Activated CD4-positive, alpha-beta memory T cell treated with anti-CD3 and anti-CD28 coated beads, Interleukin-2, amount 10 ng/mL, durations not matched to agents 7 days and 5 days (primary cell): ENCODE measurements around the gene DCLRE1C. TPM values are rescaled to one million over a fixed set of nuclear protein-coding genes. Genes with fewer than 3 reads are reported as not detected.
"Not testable (repeated sequence)": the region's sequence is repeated elsewhere in the genome, so short reads cannot be mapped to it uniquely, and the experiment has no call there.

Experiments used
- CTCF ChIA-PET: fragments of 350-600 bp; sonication (Branson Sonifier 250); formaldehyde crosslinking; loops from one replicate; lab custom pipeline; 2021; ENCODE audit warnings: antibody characterized with exemption, inconsistent platforms; lab: Charles Lee
- POLR2A ChIA-PET: fragments of 350-600 bp; sonication (Branson Sonifier 250); formaldehyde crosslinking; loops from one replicate; lab custom pipeline; 2021; ENCODE audit warnings: antibody characterized with exemption; lab: Charles Lee
- DNase-seq: peaks from one replicate; pipeline ENCODE4 v3.0.0-alpha.2; 2020
- H3K27ac Mint-ChIP-seq: one replicate; pipeline ENCODE4 v1.8.0; 2021; ENCODE audit warnings: mild to moderate bottlenecking, mixed read lengths
- H3K27me3 Mint-ChIP-seq: one replicate; pipeline ENCODE4 v1.8.0; 2021; ENCODE audit warnings: mixed read lengths
- H3K36me3 Mint-ChIP-seq: one replicate; pipeline ENCODE4 v1.8.0; 2021; ENCODE audit warnings: low read depth, mixed read lengths
- H3K4me1 Mint-ChIP-seq: one replicate; pipeline ENCODE4 v1.8.0; 2021; ENCODE audit warnings: mixed read lengths
- H3K4me3 Mint-ChIP-seq: one replicate; pipeline ENCODE4 v1.8.0; 2021; ENCODE audit warnings: mild to moderate bottlenecking, mixed read lengths
- H3K9me3 Mint-ChIP-seq: one replicate; pipeline ENCODE4 v1.8.0; 2021; ENCODE audit warnings: mixed read lengths
- total RNA-seq, 2 experiments: library from RNA; stranded (reverse); gene quantifications; one replicate each; pipeline ENCODE4 v1.2.3, GENCODE V29; 2021

DCLRE1C gene
- total RNA-seq, 2 experiments from 2014 or later, result 36.8 to 40.4 TPM

DNA sequence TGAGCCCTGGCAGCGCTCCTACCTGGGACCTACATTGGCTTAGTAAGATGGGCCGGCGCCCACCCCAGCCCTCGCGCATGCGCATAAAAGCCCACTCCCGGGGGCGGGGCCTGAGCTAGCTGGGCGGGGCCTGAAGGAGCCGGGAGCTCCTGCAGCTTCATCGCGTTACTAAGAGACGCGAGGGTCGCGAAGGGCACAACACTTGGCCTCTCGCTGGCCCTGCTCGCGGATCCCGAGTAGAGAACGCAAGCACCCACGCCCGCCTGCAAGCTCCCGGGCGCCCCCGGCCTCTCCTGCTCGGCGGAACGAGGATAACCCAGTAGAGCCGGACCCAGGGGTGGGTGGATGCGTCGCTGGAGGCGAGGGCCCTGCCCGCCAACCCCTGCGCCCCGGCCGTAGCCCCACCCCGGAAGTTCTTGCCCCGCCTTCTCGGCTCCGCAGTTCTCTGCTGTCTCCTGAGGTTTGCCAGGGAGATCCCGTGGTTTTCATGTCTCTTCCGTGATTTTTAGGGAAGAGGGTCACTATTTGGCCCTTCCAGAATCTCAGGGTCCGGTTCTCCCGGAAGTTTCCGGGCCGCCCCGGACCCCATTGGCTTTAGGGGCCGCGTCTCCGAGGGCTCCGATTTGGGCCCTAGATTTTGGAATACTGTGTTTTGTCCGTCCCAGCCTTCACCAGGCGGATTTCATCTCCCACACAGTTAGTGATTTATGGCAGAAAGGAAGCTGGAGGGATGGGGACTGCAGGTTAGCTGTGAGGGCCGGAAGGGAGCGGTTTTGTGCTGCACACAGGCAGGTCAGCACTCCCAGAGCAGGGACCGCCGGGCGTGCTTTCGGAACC, 5.5 kb upstream of the DCLRE1C start, which contains the start of gene MEIG1:
TSS of gene MEIG1 (plus strand) at position 168 of the 837 bp plus-strand sequence. CDS start 7,081 bp downstream, outside the sequence.
- H3K9me3 Mint-ChIP-seq, result no peaks in the 10 kb centered on the region
- peak; percentile 92 for DNase-seq
- peaks cover 5% of the 10 kb centered on the region for H3K36me3 Mint-ChIP-seq
- peak within 1 kb of the TSS; percentile 96 for H3K27ac Mint-ChIP-seq
- POLR2A ChIA-PET, result interaction anchor here (0.6 to 3.6 kb wide), 15 partner anchors 10 to 416 kb away, joined by 3 to 30 read pairs (median 5); partner anchors contain the start of genes CDNF, HSPA14, MSANTD7 and RPP38
- CTCF ChIA-PET, result interaction anchor here (0.6 to 2.0 kb wide), 9 partner anchors 10 to 1173 kb away, joined by 3 to 7 read pairs (median 3); partner anchors contain the start of genes FAM171A1, HSPA14 and MSANTD7
- H3K4me3 Mint-ChIP-seq, result peak within 1 kb of the TSS; percentile 88
- no peaks in the 10 kb centered on the region for H3K27me3 Mint-ChIP-seq
- H3K4me1 Mint-ChIP-seq, result peaks cover 42% of the 10 kb centered on the region

DNA sequence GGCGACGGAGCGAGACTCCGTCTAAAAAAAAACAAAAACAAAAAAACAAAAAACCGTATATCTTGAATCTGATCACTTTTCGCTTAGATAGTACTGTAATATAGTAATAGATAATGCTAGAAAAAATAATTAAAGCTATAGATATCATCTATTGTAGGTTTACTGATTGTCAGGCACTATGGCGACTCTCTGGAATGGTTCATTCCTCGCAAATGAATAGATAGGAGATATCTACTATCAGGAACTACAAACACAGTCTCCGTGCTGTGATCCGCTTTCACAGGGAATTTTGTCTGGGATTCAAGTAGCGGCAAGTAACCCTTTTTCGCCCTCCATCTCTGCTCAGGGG, 5.0 kb upstream of the DCLRE1C start:
- H3K9me3 Mint-ChIP-seq, result no peaks in the 10 kb centered on the region
- H3K4me3 Mint-ChIP-seq, result peak overlapping the region; percentile 88
- DNase-seq, result no peak
- peak overlapping the region; percentile 96 for H3K27ac Mint-ChIP-seq
- H3K36me3 Mint-ChIP-seq, result peaks cover 6% of the 10 kb centered on the region
- peaks cover 44% of the 10 kb centered on the region for H3K4me1 Mint-ChIP-seq
- POLR2A ChIA-PET, result interaction anchor here (0.6 to 3.6 kb wide), 12 partner anchors 9 to 415 kb away, joined by 3 to 30 read pairs (median 4); partner anchors contain the start of genes CDNF, HSPA14, MSANTD7 and RPP38
- CTCF ChIA-PET, result interaction anchor here (0.6 to 2.0 kb wide), 7 partner anchors 10 to 209 kb away, joined by 3 to 7 read pairs (median 3); partner anchors contain the start of genes HSPA14 and MSANTD7
- H3K27me3 Mint-ChIP-seq, result no peaks in the 10 kb centered on the region

DNA sequence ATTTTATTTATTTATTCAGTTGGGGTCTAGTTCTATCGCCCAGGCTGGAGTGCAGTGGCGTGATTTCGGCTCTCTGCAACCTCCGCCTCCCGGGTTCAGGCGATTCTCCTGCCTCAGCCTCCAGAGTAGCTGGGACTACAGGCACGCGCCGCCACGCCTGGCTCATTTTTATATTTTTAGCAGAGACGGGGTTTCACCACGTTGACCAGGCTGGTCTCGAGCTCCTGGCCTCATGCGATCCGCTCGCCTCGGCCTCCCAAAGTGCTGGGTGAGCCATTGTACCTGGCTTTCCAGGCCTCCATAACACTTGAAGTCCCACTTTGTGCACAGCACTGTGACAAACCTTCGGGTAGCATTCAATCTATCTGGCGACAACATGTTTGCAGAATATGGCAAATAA, 1.0 kb upstream of the DCLRE1C start:
- peak overlapping the region; percentile 87 for H3K4me3 Mint-ChIP-seq
- peak overlapping the region; percentile 93 for H3K27ac Mint-ChIP-seq
- POLR2A ChIA-PET, result interaction anchor here (0.9 to 3.2 kb wide), 10 partner anchors 14 to 371 kb away, joined by 3 to 33 read pairs (median 10); partner anchors contain the start of genes CDNF, HSPA14, MSANTD7 and NMT2
- CTCF ChIA-PET, result interaction anchor here (0.7 to 1.4 kb wide), 3 partner anchors 10 to 402 kb away, joined by 3 read pairs; no protein-coding TSS in a partner anchor
- H3K27me3 Mint-ChIP-seq, result no peaks in the 10 kb centered on the region
- peaks cover 58% of the 10 kb centered on the region for H3K4me1 Mint-ChIP-seq
- peaks cover 34% of the 10 kb centered on the region for H3K36me3 Mint-ChIP-seq
- DNase-seq, result no peak
- H3K9me3 Mint-ChIP-seq, result no peaks in the 10 kb centered on the region

GRCh38 chr10:14953424-14954000, 384 bp downstream of the DCLRE1C start:
- Mint-ChIP-seq H3K27ac (peak overlapping the region; percentile 93), H3K4me1 (peaks cover 62% of the 10 kb centered on the region), H3K9me3 (no peaks in the 10 kb centered on the region), H3K4me3 (peak overlapping the region; percentile 87), H3K36me3 (peaks cover 48% of the 10 kb centered on the region), H3K27me3 (no peaks in the 10 kb centered on the region)
- peak; percentile 37 for DNase-seq
- ChIA-PET CTCF (interaction anchor here (1.0 to 1.8 kb wide), 8 partner anchors 11 to 215 kb away, joined by 3 to 8 read pairs (median 6); partner anchors contain the start of genes CDNF, HSPA14, MSANTD7 and NMT2), POLR2A (interaction anchor here (0.7 to 3.2 kb wide), 30 partner anchors 9 to 768 kb away, joined by 3 to 33 read pairs (median 4); partner anchors contain the start of genes CDNF, FAM171A1, HSPA14 and MSANTD7)

- CTCF ChIA-PET, result interaction anchor here (1.0 to 1.8 kb wide), 7 partner anchors 19 to 216 kb away, joined by 3 to 8 read pairs (median 6); partner anchors contain the start of genes CDNF, HSPA14, MSANTD7 and NMT2
- POLR2A ChIA-PET, result interaction anchor here (0.7 to 3.2 kb wide), 24 partner anchors 9 to 768 kb away, joined by 3 to 33 read pairs (median 4); partner anchors contain the start of genes CDNF, FAM171A1, HSPA14 and MSANTD7
Observed at GRCh38 chr10:14952851-14953423, 959 bp downstream of the DCLRE1C start.

DNA sequence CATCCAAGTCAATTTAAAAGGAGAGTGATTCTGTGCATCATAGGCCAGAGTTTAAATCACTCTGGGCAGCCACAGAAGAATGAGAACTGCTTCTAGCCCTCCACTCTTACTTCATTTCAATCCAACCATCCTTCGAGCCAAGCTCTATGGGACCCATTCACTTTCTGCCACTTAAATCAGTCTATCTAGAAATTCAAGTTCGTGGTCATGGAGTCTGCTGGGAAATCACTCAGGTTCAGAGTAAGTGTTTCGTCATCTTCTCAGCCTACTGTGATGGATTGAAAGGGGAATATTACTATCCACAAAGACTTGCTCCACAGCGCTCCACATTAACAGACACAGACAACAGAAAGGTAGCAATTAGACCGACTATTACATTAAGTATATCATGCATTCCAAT, 4.6 kb downstream of the DCLRE1C start:
- H3K36me3 Mint-ChIP-seq, result peaks cover 77% of the 10 kb centered on the region
- no peaks in the 10 kb centered on the region for H3K27me3 Mint-ChIP-seq
- no peaks in the 10 kb centered on the region for H3K9me3 Mint-ChIP-seq
- POLR2A ChIA-PET, result interaction anchor here (1.0 to 2.1 kb wide), 2 partner anchors 10 to 71 kb away, joined by 4 to 6 read pairs; partner anchors contain the start of genes MEIG1 and SUV39H2
- no peak overlapping the region for H3K4me3 Mint-ChIP-seq
- no peak overlapping the region for H3K27ac Mint-ChIP-seq
- peaks cover 46% of the 10 kb centered on the region for H3K4me1 Mint-ChIP-seq
- CTCF ChIA-PET, result interaction anchor here (1.1 kb wide), 1 partner anchor 156 kb away, joined by 3 read pairs; no protein-coding TSS in a partner anchor
- DNase-seq, result no peak

More at GRCh38 chr10:14952851-14953423, 959 bp downstream of the DCLRE1C start:
- peaks cover 54% of the 10 kb centered on the region for H3K36me3 Mint-ChIP-seq
- H3K9me3 Mint-ChIP-seq, result no peaks in the 10 kb centered on the region
- H3K4me1 Mint-ChIP-seq, result peaks cover 61% of the 10 kb centered on the region
- H3K27me3 Mint-ChIP-seq, result no peaks in the 10 kb centered on the region
- H3K27ac Mint-ChIP-seq, result peak overlapping the region; percentile 93
- no peak for DNase-seq
- H3K4me3 Mint-ChIP-seq, result peak overlapping the region; percentile 87

GRCh38 chr10:14947268-14947667, 6.6 kb downstream of the DCLRE1C start:
- no peak for DNase-seq
- H3K27me3 Mint-ChIP-seq, result no peaks in the 10 kb centered on the region
- H3K36me3 Mint-ChIP-seq, result peaks cover 80% of the 10 kb centered on the region
- H3K27ac Mint-ChIP-seq, result no peak overlapping the region
- H3K4me3 Mint-ChIP-seq, result no peak overlapping the region
- no peaks in the 10 kb centered on the region for H3K9me3 Mint-ChIP-seq
- ChIA-PET POLR2A (interaction anchor here (1.3 kb wide), 1 partner anchor 69 kb away, joined by 3 read pairs; the partner anchor contains the start of gene SUV39H2), CTCF (interaction anchor here (1.3 kb wide), 1 partner anchor 25 kb away, joined by 4 read pairs; no protein-coding TSS in a partner anchor)
- peaks cover 42% of the 10 kb centered on the region for H3K4me1 Mint-ChIP-seq

GRCh38 chr10:14945108-14945507, 8.8 kb downstream of the DCLRE1C start:
- POLR2A ChIA-PET, result no interaction called here
- peaks cover 69% of the 10 kb centered on the region for H3K36me3 Mint-ChIP-seq
- no peaks in the 10 kb centered on the region for H3K27me3 Mint-ChIP-seq
- peaks cover 30% of the 10 kb centered on the region for H3K4me1 Mint-ChIP-seq
- no peaks in the 10 kb centered on the region for H3K9me3 Mint-ChIP-seq
- no peak for DNase-seq
- H3K4me3 Mint-ChIP-seq, result no peak overlapping the region
- CTCF ChIA-PET, result no interaction called here
- H3K27ac Mint-ChIP-seq, result no peak overlapping the region

DNA sequence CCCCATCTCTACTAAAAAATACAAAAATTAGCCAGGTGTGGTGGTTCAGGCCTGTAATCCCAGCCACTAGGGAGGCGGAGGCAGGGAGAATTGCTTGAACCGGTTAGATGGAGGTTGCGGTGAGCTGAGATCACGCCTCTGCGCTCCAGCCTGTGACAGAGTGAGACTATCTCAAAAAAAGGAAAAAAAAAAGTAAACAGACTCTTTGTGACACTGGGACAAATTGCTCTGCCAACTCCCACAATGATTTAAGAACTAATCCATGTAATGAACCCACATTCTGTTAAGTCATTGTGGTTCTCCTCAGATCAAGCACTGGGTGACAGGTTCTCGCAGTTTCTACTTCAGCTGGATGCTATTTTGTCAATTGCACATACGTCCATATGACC, 11.0 kb downstream of the DCLRE1C start:
- Mint-ChIP-seq H3K36me3 (peaks cover 57% of the 10 kb centered on the region), H3K4me1 (peaks cover 37% of the 10 kb centered on the region)
- H3K9me3 Mint-ChIP-seq, H3K27ac Mint-ChIP-seq, DNase-seq, CTCF ChIA-PET, H3K4me3 Mint-ChIP-seq, H3K27me3 Mint-ChIP-seq: not testable (repeated sequence)
- POLR2A ChIA-PET, result interaction anchor here (1.1 kb wide), 1 partner anchor 10 kb away, joined by 3 read pairs; no protein-coding TSS in a partner anchor

DNA sequence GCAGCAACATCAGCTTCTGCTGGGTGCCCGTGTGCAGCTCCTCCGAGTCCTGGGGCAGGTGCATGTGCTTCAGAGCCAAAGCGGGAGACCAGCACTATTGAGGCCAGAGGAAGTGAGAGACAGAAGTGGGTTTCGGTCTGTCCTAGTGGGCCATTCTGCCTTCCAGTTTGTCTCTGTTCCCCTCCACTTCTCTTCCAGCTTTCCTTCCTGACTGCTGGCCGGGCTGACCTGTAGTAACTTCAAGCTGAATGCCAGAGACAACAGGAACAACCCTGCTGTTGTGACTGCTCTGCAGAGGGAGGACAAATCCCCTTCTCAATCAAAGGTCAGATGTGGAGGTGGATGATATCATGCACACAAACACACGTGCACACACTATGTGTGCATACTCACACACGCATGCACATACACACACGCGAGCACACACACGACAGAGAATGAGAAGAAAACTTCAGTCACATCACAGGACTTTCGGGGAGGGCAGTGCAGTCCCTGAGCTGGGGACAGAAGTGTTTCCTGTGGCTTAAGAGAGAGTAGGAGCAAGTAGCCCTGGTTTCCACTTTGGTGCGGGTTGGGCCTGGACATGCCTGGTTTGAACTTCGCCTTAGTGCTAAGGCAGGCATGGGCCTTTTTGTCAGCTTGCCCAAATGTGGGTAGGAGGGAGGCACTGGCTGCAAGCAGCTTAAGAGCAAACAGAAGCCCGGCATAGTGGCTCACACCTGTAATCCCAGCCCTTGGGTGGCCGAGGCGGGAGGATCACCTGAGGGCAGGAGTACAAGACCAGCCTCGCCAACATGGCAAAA, 11.5 kb downstream of the DCLRE1C start:
- H3K9me3 Mint-ChIP-seq, CTCF ChIA-PET, H3K4me3 Mint-ChIP-seq, DNase-seq, H3K27me3 Mint-ChIP-seq: not testable (repeated sequence)
- Mint-ChIP-seq H3K4me1 (peaks cover 37% of the 10 kb centered on the region), H3K36me3 (peaks cover 55% of the 10 kb centered on the region), H3K27ac (peak overlapping the region; percentile 49)
- POLR2A ChIA-PET, result interaction anchor here (1.1 kb wide), 1 partner anchor 10 kb away, joined by 3 read pairs; no protein-coding TSS in a partner anchor

GRCh38 chr10:14938971-14939370, 14.9 kb downstream of the DCLRE1C start:
- peak; percentile 56 for DNase-seq
- peaks cover 31% of the 10 kb centered on the region for H3K4me1 Mint-ChIP-seq
- peak overlapping the region; percentile 35 for H3K27ac Mint-ChIP-seq
- H3K36me3 Mint-ChIP-seq, result peaks cover 50% of the 10 kb centered on the region
- H3K9me3 Mint-ChIP-seq, H3K4me3 Mint-ChIP-seq, H3K27me3 Mint-ChIP-seq, POLR2A ChIA-PET, CTCF ChIA-PET: not testable (repeated sequence)
